ENCODE data around the gene ERC2. TPM values are rescaled to one million over a fixed set of nuclear protein-coding genes. Genes with fewer than 3 reads are reported as not detected.
"Not testable (repeated sequence)": the region's sequence is repeated elsewhere in the genome, so short reads cannot be mapped to it uniquely, and the experiment has no call there.

ERC2 gene
- 0.07 and 0.40 TPM in 2 replicates for polyA plus RNA-seq (2011; rRNA removed)
- polyA minus RNA-seq (2011; rRNA and poly(A)+ RNA removed): 0.21 and 0.33 TPM in 2 replicates

DNA sequence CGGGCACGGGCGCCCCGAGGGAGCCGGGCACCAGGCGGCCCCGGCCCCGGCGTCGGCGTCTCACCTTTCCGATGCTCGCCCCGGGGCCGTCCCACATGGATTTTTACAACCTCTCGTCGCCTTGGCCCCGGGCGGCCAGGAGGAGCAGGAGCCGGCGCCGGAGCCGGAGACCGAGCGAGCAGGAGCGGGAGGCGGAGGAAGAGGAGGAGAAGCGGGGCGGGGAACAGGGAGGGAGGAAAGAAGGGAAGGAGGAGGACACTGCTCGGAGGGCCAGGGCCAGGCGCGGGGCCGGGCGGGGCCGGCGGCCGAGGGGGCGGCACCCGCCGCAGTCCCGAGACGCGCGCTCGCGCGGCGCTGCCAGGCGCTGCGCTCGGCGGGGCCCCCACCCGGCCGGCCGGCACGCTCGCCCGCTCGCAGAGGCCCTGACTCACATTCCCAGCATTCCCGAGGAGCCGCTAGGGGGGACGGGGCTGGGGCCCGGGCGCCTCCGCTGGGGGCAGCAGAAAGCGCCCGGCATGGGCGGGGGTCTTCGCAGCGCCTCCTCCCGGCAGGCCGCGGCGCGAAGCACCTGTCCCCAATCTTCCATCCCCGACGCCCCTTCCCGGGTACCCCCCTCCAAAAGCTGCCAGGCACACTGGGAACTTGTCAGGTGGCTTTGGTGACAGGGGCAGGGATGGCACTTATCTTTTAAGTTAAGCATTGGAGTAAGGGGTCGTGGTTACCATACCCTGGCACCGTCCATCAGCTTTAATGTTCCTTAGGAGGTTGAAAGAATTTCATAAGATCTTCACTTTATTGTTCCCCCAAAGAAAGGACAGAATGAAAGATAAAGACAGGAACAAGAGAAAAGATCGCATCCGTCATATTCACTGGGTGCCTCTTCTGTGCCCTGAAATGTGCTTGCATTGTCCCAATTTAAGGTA is at the start of gene ERC2:
TSS of gene ERC2 (minus strand) at position 284 of the 923 bp plus-strand sequence.
- H3K4me3 ChIP-seq (ENCODE audit: low read depth, low read length): peak within 1 kb of the TSS; percentile 35
- TF ChIP-seq, protein P1, sequence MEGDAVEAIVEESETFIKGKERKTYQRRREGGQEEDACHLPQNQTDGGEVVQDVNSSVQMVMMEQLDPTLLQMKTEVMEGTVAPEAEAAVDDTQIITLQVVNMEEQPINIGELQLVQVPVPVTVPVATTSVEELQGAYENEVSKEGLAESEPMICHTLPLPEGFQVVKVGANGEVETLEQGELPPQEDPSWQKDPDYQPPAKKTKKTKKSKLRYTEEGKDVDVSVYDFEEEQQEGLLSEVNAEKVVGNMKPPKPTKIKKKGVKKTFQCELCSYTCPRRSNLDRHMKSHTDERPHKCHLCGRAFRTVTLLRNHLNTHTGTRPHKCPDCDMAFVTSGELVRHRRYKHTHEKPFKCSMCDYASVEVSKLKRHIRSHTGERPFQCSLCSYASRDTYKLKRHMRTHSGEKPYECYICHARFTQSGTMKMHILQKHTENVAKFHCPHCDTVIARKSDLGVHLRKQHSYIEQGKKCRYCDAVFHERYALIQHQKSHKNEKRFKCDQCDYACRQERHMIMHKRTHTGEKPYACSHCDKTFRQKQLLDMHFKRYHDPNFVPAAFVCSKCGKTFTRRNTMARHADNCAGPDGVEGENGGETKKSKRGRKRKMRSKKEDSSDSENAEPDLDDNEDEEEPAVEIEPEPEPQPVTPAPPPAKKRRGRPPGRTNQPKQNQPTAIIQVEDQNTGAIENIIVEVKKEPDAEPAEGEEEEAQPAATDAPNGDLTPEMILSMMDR (IDR thresholded peaks at IDR 0.05; ENCODE audit: insufficient read depth, low read depth, low read length): no peak
- ChIA-PET CTCF (interaction anchor here (1.3 kb wide), 1 partner anchor 26 kb away, joined by 3 read pairs; no protein-coding TSS in a partner anchor), POLR2A (no interaction called here)
- peaks cover 12% of the 10 kb centered on the region for H3K27me3 ChIP-seq (ENCODE audit: control insufficient read depth, insufficient read depth, low read length)
- no peak for DNase-seq (ENCODE audit: low read depth)
- H3K36me3 ChIP-seq (ENCODE audit: control insufficient read depth, insufficient read depth, low read length): no peaks in the 10 kb centered on the region

DNA sequence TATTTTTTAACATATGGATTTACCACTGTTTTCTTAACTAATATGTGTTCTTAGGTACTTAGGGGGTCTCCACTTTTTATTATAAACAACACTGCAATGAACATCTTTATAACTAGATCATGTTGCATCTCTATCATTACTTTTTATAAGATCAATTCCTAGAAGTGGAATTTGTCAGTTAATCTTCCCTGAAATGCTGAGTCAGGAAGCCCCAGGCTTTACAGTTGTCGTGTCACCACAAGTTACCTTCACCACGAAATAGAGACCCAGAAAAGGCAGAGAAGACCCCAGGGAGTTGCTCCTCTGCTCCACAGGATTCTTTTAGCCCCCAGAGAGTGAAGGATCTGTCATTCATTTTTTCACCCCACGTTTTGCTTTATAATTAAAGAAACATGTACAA is 34.5 kb upstream of the ERC2 start:
- Histone ChIP-seq H3K27me3 (ENCODE audit: control insufficient read depth, insufficient read depth, low read length) (no peaks in the 10 kb centered on the region), H3K4me3 (ENCODE audit: low read depth, low read length) (no peak overlapping the region), H3K36me3 (ENCODE audit: control insufficient read depth, insufficient read depth, low read length) (no peaks in the 10 kb centered on the region)
- POLR2A ChIA-PET: no interaction called here
- no peak for DNase-seq (ENCODE audit: low read depth)
- TF ChIP-seq, protein P1 (IDR thresholded peaks at IDR 0.05; ENCODE audit: insufficient read depth, low read depth, low read length): no peak
- CTCF ChIA-PET: no interaction called here

DNA sequence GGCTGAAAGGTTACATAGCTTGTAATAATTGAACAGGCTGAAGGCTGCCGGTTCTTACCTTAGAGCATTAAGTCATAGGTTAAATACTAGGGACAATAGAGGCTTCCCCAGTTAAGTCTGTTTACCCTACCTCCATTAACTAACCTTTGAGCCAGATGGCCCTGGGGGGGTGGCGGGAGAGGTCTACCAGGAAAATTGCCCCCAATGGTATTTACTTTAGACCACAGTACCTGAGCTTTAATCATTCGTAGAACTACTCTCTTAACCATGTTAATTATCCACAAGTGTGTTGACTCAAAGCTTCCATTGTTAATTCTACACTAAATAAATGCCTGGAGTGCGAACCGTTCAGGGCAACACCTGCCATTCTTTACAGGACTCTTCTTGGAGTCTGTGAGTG is 28.1 kb upstream of the ERC2 start:
- CTCF ChIA-PET: interaction anchor here (3.2 kb wide), 1 partner anchor 11 kb away, joined by 18 read pairs; no protein-coding TSS in a partner anchor
- H3K4me3 ChIP-seq (ENCODE audit: low read depth, low read length); DNase-seq (ENCODE audit: low read depth); H3K27me3 ChIP-seq (ENCODE audit: control insufficient read depth, insufficient read depth, low read length); H3K36me3 ChIP-seq (ENCODE audit: control insufficient read depth, insufficient read depth, low read length); POLR2A ChIA-PET: not testable (repeated sequence)

DNA sequence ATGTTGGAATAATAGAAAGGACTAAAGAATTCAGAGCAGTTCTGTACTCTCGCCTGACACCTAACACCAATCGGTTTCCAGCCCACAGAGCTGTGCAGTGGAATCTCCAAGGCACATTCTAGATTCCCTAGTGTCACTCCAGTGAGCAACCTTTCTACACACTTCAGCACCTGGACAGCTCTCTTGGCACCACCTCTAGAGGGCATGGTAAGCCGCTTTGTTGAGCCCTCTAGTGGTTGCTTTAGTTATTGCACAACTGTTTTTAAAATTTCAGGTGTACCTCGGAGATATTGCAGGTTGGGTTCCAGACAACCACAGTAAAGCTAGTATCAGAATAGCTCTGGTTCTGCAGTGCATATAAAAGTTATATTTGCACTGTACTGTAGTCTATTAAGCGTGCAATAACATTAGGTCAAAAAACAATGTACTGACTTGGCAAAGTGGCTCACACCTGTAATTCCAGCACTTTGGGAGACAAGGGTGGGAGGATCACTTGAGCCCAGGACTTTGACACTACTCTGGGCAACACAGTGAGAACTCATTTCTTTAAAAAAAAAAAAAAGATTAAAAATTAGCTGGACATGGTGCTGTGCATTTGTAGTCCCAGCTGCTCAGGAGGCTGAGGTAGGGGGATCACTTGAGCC is 26.5 kb upstream of the ERC2 start:
- Histone ChIP-seq H3K36me3 (ENCODE audit: control insufficient read depth, insufficient read depth, low read length) (no peaks in the 10 kb centered on the region), H3K27me3 (ENCODE audit: control insufficient read depth, insufficient read depth, low read length) (no peaks in the 10 kb centered on the region), H3K4me3 (ENCODE audit: low read depth, low read length) (no peak overlapping the region)
- POLR2A ChIA-PET: no interaction called here
- TF ChIP-seq, protein P1 (IDR thresholded peaks at IDR 0.05; ENCODE audit: insufficient read depth, low read depth, low read length): peak; percentile 94
- CTCF ChIA-PET: interaction anchor here (0.6 to 3.2 kb wide), 10 partner anchors 9 to 907 kb away, joined by 3 to 18 read pairs (median 4); no protein-coding TSS in a partner anchor
- peak; percentile 0 for DNase-seq (ENCODE audit: low read depth)

DNA sequence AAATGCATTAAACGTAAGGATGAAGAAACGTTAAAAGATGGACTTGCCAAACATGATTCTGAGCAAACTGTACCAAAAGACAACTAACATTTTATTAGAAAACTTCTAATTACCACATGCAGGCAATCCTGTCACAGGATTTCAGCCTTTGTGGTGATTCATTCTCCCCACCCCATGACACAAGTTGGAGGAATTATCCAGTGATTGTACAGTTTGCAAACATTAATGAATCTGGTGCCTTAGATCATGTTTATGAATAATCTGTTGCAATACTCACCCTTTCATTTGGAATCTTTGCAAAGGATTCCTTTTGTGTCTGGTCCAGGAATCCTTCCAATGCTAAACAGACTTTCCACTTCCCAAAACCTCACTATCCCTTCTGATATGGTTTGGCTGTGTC is 23.3 kb upstream of the ERC2 start:
- H3K4me3 ChIP-seq (ENCODE audit: low read depth, low read length): no peak overlapping the region
- CTCF ChIA-PET: no interaction called here
- no peaks in the 10 kb centered on the region for H3K27me3 ChIP-seq (ENCODE audit: control insufficient read depth, insufficient read depth, low read length)
- TF ChIP-seq, protein P1 (IDR thresholded peaks at IDR 0.05; ENCODE audit: insufficient read depth, low read depth, low read length): no peak
- no peaks in the 10 kb centered on the region for H3K36me3 ChIP-seq (ENCODE audit: control insufficient read depth, insufficient read depth, low read length)
- DNase-seq (ENCODE audit: low read depth): no peak
- POLR2A ChIA-PET: no interaction called here
